ENCODE measurements around the gene CACTIN.
"Not testable (repeated sequence)": the region's sequence is repeated elsewhere in the genome, so short reads cannot be mapped to it uniquely, and the experiment has no call there.

CACTIN gene

DNA sequence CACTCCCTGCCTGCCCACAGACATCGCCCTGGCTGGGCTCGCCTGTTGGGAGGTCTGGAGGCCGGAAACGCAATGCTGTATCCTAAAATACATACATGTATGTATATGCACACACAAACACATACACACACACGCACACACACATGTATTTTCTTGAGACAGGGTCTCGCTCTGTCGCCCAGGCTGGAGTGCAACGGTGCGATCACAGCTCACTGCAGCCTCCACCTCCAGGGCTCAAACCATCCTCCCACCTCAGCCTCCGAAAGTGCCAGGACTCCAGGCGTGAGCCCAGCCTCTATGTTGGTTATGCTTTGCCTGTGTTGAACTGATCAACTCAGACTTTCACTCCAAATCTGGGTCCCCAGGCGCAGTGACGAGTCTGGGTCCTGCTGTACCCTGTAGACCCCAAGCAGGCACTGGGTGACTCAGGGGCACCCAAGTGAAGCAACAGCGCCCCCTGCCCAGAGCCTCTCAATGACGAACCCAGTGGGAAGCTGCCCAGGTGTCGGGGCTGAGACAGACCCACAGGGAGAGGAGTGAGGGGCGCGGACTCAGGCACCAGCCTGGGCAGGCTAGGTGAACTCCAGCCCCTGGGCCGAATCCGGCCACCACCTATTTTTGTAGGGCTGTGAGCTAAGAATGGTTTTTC is 27.4 kb upstream of the CACTIN start:
- no peak for DNase-seq (ENCODE audit: extremely low read depth, low read depth)
- TF ChIP-seq, protein P1, sequence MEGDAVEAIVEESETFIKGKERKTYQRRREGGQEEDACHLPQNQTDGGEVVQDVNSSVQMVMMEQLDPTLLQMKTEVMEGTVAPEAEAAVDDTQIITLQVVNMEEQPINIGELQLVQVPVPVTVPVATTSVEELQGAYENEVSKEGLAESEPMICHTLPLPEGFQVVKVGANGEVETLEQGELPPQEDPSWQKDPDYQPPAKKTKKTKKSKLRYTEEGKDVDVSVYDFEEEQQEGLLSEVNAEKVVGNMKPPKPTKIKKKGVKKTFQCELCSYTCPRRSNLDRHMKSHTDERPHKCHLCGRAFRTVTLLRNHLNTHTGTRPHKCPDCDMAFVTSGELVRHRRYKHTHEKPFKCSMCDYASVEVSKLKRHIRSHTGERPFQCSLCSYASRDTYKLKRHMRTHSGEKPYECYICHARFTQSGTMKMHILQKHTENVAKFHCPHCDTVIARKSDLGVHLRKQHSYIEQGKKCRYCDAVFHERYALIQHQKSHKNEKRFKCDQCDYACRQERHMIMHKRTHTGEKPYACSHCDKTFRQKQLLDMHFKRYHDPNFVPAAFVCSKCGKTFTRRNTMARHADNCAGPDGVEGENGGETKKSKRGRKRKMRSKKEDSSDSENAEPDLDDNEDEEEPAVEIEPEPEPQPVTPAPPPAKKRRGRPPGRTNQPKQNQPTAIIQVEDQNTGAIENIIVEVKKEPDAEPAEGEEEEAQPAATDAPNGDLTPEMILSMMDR (IDR thresholded peaks at IDR 0.05; ENCODE audit: low read depth, low read length), result no peak; the same call in none of the 2 replicates

DNA sequence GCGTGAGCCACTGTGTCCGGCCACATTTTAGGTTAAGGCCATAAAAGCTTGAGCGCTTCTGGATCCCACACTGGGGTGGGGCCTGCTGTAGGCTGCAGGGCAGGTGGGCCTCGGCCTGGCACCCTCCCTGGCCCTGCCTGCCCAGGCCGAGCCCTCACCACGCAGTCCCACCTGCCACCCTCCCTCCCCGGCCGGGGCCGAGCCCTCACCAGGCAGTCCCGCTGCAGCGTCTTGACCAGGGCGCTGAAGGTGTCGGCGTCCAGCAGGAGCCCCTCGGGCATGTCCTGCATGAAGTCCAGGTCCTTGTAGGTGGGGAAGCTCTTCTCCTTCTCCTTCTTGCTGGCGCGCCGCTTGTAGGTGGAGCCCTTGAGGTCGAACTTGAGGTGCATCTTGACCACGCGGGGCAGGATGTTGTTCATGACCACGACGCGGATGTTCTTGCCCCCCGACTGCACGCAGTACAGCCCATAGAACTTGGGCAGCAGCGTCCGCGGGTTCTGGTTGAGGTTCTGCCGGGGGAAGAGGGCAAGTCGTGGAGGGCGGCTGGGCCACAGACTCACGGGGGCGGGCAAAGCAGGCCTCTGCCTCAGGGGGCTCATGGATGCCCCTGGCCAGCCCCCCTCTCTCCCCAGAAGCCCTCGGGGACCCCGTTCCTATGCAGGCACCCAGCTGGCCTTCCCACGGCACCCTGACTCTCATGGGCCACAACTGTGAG is 26.6 kb upstream of the CACTIN start:
- DNase-seq (ENCODE audit: extremely low read depth, low read depth), result no peak
- TF ChIP-seq, protein P1 (IDR thresholded peaks at IDR 0.05; ENCODE audit: low read depth, low read length), result no peak

DNA sequence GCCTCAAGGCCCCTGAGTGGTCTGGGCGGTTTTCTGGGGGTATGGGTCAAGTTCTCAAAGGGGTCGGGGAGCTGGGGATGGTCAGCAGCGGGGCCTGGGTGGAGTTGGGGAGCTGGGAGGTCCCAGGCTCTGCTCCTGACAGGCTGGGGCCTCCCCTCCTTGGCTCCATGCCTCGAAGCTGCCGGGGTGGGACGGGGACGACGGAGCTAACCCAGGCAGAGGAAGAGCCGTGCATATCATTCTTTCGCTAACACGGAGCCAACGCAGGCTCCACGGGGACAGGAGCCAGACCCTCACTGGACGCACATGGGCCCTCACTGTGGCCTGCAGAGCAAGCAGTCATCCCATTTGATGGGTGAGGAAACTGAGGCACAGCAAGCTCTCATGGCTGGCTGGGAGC is 25.8 kb upstream of the CACTIN start:
- no peak for DNase-seq (ENCODE audit: extremely low read depth, low read depth)
- TF ChIP-seq, protein P1 (IDR thresholded peaks at IDR 0.05; ENCODE audit: low read depth, low read length), result no peak

DNA sequence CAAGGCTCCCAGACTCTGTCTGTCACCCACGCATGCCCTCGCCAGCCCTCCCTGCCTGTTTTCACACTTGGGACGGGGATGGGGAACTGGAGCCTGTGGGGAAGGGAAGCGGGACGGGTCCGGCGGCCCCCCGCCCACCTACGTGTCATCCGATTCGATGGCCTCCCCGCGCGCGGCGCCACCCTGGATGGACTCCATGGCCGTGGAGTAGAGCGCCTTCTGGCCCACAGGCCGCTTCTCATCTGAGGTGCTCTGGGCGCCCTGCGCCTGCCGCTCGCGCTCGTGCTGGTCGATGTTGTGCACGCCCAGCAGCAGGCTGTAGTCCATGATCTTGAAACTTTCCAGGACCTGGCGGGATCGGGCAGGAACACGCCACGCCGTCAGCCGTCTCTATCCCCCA is 25.1 kb upstream of the CACTIN start:
- no peak for DNase-seq (ENCODE audit: extremely low read depth, low read depth)
- TF ChIP-seq, protein P1 (IDR thresholded peaks at IDR 0.05; ENCODE audit: low read depth, low read length), result no peak

DNA sequence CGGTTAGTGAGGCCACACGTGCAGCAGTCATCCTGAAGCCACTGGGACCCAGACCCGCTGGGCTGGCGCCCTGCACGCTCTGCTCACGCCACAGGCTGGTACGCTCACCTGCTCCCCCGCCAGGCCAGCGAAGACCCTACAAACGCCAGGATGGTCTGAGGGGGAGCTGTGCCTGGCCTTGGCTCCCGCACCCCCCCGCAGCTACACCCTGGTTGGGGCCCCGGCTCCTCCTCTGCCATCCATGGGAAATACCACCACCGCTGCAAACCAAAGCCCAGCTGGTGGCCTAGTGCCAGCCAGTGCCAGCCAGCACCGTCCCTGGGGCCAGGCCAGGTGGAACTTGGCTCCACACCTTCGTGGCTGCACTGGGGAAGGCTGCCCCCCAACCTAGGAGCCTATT is 23.3 kb upstream of the CACTIN start:
- TF ChIP-seq, protein P1 (IDR thresholded peaks at IDR 0.05; ENCODE audit: low read depth, low read length), result no peak
- DNase-seq (ENCODE audit: extremely low read depth, low read depth), result no peak

DNA sequence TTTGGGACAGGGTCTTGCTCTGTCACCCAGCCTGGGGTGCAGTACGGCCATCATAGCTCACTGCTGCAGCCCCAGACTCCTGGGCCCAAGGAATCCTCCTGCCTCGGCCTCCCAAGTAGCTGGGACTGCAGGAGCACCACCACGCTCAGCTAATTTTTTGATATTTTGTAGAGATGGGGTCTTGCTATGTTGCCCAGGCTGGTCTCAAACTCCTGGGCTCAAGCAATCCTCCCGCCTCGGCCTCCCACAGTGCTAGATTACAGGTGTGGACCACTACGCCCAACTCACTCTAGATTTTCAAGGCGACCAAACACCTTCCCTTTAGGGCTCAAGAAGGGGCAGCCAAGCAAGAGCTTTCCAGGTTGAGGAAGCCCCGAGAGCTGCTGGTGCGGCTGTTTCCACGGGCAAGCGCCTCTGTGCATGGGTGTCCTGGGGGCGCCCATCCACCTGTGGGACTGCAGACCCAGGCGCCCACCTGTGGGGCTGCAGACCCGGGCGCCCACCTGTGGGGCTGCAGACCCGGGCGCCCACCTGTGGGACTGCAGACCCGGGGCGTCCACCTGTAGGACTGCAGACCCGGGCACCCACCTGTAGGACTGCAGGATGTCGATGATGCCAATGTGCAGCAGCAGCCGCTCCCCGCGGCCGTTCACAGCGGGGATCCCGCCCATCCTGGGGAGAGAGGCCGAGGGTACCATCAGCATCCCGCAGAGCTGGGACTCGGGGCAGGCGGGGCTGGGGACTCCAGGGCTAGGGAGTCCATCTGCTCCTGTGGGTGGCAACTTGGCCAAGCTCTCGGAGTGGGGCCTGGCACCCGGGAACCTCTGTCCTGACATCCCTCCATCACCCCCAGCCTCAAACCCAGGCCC is 21.7 kb upstream of the CACTIN start:
- TF ChIP-seq, protein P1 (IDR thresholded peaks at IDR 0.05; ENCODE audit: low read depth, low read length), result no peak
- no peak for DNase-seq (ENCODE audit: extremely low read depth, low read depth)

DNA sequence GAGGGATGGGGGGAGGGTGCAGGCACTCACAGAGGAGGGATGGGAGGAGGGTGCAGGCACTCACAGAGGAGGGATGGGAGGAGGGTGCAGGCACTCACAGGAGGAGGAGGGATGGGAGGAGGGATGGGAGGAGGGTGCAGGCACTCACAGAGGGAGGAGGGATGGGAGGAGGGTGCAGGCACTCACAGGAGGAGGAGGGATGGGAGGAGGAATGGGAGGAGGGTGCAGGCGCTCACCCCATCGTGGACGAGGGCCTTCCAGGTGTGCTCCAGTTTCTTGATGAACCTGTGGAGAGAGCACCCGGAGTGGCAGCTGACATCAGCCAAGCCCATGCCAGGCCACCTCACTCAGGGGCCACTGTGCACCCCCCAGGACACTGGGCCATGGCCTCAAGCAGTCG is 20.5 kb upstream of the CACTIN start:
- DNase-seq (ENCODE audit: extremely low read depth, low read depth), result not testable (repeated sequence)
